AG04449 (cell line): Measurements from ENCODE around the gene VPS13D.
A peak's percentile ranks its signal among the peaks of the same experiment; 100 is the strongest.

ENCODE experiments used
- CTCF ChIA-PET: fragments of 350-600 bp; formaldehyde crosslinking; extraction: SDS; loops from one replicate; lab custom pipeline; 2021; ENCODE audit warnings: antibody characterized with exemption; lab: Yijun Ruan, JAX
- POLR2A ChIA-PET: fragments of 400-600, 350-600 bp; formaldehyde crosslinking; extraction: SDS; loops from one replicate; lab custom pipeline; 2020; ENCODE audit warnings: antibody characterized with exemption, inconsistent platforms; lab: Yijun Ruan, JAX
- DNase-seq: peaks from one replicate; pipeline ENCODE4 v3.0.0-alpha.2; 2010; ENCODE audit warnings: low read depth, low spot score
- H3K4me3 ChIP-seq: 2 replicates; pipeline ENCODE4 v1.5.1; 2011; ENCODE audit warnings: low read depth, mild to moderate bottlenecking, control low read depth, low read length
- TF ChIP-seq, protein P1 (sequence below): IDR thresholded peaks from one replicate; pipeline ENCODE4 v1.5.1; 2011; ENCODE audit warnings: mild to moderate bottlenecking, moderate library complexity, low read length, control low read depth, inconsistent platforms; ENCODE audit not compliant: insufficient read depth; ENCODE audit errors: missing control alignments

Gene VPS13D

DNA sequence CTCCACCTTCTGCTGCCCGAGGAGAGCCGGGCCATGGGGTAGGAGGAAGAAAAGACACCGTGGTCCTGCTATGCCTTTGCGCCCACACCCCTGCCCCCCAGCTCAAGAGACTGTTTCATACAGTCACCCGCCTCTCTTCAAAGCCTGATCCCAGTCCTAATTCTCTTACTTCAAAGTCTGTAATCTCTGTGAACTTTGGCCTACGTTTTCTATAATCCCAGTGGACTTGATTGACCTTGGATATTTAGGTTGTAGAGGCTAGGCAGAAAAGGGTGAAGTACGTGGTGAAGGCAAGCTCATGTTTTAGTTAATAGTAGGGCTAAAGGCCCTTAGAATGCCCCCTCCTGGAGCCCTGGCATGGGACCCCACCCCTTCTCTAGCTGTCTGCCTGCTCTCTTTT is 28.4 kb downstream of the VPS13D start:
- ChIA-PET CTCF (interaction anchor here (0.8 to 10.2 kb wide), 2 partner anchors 19 to 29 kb away, joined by 3 to 84 read pairs; no protein-coding TSS in a partner anchor), POLR2A (no interaction called here)
- no peak overlapping the region for H3K4me3 ChIP-seq
- DNase-seq: no peak
- TF ChIP-seq, protein P1, sequence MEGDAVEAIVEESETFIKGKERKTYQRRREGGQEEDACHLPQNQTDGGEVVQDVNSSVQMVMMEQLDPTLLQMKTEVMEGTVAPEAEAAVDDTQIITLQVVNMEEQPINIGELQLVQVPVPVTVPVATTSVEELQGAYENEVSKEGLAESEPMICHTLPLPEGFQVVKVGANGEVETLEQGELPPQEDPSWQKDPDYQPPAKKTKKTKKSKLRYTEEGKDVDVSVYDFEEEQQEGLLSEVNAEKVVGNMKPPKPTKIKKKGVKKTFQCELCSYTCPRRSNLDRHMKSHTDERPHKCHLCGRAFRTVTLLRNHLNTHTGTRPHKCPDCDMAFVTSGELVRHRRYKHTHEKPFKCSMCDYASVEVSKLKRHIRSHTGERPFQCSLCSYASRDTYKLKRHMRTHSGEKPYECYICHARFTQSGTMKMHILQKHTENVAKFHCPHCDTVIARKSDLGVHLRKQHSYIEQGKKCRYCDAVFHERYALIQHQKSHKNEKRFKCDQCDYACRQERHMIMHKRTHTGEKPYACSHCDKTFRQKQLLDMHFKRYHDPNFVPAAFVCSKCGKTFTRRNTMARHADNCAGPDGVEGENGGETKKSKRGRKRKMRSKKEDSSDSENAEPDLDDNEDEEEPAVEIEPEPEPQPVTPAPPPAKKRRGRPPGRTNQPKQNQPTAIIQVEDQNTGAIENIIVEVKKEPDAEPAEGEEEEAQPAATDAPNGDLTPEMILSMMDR: no peak

- POLR2A ChIA-PET: no interaction called here
- DNase-seq: no peak
- TF ChIP-seq, protein P1: no peak
- H3K4me3 ChIP-seq: no peak overlapping the region
- CTCF ChIA-PET: interaction anchor here (0.7 to 1.9 kb wide), 3 partner anchors 8 to 389 kb away, joined by 3 to 10 read pairs (median 3); no protein-coding TSS in a partner anchor
Measured at GRCh38 chr1:12269351-12269750, 39.5 kb downstream of the VPS13D start.

DNA sequence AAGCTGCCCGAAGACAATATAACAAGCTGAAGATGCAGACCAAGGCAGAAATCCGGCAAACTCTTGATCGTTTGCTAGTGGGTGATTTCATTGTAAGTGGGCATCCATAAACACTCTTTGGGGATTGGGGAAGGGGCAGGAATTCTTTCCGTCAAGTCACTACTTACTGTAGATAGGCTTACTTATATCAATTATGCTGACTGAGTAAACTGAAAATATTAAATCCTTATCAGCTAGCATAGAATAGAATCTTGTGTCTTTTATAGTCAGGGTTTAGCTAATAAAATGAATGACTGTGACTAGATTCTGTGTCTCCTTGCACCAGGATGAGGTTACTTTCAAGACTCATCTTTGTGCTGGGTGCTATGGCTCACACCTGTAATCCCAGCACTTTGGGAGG is 41.2 kb downstream of the VPS13D start:
- TF ChIP-seq, protein P1: no peak
- no peak overlapping the region for H3K4me3 ChIP-seq
- no peak for DNase-seq
- ChIA-PET POLR2A (no interaction called here), CTCF (interaction anchor here (0.7 to 3.0 kb wide), 6 partner anchors 10 to 390 kb away, joined by 3 to 31 read pairs (median 8); no protein-coding TSS in a partner anchor)

DNA sequence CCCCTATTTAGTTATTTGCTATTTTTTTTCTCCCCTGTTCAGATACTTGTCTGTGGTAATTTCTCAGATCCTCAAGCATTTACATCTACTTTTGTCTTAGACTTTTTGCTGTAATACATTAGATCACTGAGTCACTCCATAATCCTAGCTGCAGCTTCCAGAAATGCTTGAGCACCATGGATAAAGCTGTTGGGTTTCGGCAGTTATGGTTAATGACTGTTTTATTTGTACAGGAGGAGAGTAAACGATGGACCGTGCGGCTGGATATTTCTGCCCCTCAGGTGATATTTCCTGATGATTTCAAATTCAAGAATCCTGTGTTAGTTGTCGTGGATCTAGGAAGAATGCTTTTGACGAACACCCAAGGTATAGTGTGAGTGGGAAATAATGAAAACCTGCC is 42.9 kb downstream of the VPS13D start:
- no peak overlapping the region for H3K4me3 ChIP-seq
- DNase-seq: no peak
- TF ChIP-seq, protein P1: no peak
- POLR2A ChIA-PET: no interaction called here
- CTCF ChIA-PET: interaction anchor here (0.6 to 5.8 kb wide), 12 partner anchors 10 to 388 kb away, joined by 3 to 31 read pairs (median 4); no protein-coding TSS in a partner anchor

DNA sequence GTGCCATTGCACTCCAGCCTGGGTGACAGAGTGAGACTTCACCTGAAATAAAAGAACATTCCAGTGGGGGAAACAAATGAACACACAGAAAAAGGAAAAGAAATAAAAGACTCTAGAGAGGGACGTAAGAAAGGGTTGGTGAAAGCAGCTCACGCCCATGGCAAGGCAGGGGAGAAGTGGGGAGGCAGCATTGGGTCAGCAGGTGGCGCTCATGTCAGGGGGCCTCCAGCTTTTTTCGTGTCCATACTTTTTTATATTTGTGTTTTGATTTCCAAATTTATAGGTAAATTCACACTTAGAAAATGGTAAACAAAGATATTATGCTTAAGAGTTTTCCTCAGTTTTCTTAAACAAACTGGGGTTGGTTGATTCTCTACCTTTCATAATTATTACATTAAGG is 45.5 kb downstream of the VPS13D start:
- TF ChIP-seq, protein P1: peak; percentile 78
- H3K4me3 ChIP-seq: no peak overlapping the region
- DNase-seq: no peak
- ChIA-PET POLR2A (no interaction called here), CTCF (interaction anchor here (0.7 to 6.9 kb wide), 17 partner anchors 8 to 388 kb away, joined by 3 to 116 read pairs (median 5); partner anchors contain the start of genes DHRS3 and VPS13D)

DNA sequence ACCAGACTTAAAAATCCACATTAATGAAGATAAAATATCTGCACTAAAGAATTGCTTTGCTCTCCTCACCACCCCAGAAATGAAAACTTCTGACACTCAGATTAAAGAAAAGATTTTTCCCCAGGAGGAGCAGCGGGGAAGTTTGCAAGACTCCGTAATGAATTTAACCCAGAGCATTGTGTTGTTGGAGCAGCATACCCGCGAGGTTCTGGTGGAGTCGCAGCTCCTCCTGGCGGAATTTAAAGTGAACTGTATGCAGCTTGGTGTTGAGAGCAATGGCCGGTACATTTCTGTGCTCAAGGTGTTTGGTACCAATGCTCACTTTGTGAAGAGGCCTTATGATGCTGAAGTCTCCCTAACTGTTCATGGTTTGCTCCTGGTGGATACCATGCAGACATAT is 46.4 kb downstream of the VPS13D start:
- no peak for DNase-seq
- CTCF ChIA-PET: interaction anchor here (0.9 to 6.9 kb wide), 18 partner anchors 13 to 382 kb away, joined by 3 to 116 read pairs (median 10); partner anchors contain the start of genes DHRS3 and VPS13D
- TF ChIP-seq, protein P1: peak; percentile 53
- POLR2A ChIA-PET: no interaction called here
- H3K4me3 ChIP-seq: no peak overlapping the region
